CD4-positive, alpha-beta T cell treated with Interleukin-12 subunit alpha and Interleukin-12 subunit beta, for 1 hour (primary cell): ENCODE measurements around the gene RNF20.
"Not testable (repeated sequence)": the region's sequence is repeated elsewhere in the genome, so short reads cannot be mapped to it uniquely, and the experiment has no call there.

Experiments
- DNase-seq: peaks from one replicate; pipeline ENCODE4 v3.0.0-alpha.2; 2020

The RNF20 gene

GRCh38 chr9:101536351-101536750 lies 2.7 kb downstream of the RNF20 start:
- DNase-seq, result no peak

- DNase-seq, result no peak
These were observed 3.3 kb downstream of the RNF20 start for GRCh38 chr9:101536938-101537337.

- DNase-seq, result no peak
These were observed 6.4 kb downstream of the RNF20 start for GRCh38 chr9:101540069-101540468.

GRCh38 chr9:101543098-101543735 lies 9.6 kb downstream of the RNF20 start:
- DNase-seq, result no peak

- DNase-seq, result not testable (repeated sequence)
These were observed 15.9 kb downstream of the RNF20 start for GRCh38 chr9:101549472-101550098.

GRCh38 chr9:101561740-101562139 lies 28.1 kb downstream of the RNF20 start:
- no peak for DNase-seq

GRCh38 chr9:101562966-101563365 lies 29.3 kb downstream of the RNF20 start:
- DNase-seq, result no peak

GRCh38 chr9:101564252-101564651 lies 30.6 kb downstream of the RNF20 start:
- no peak for DNase-seq

GRCh38 chr9:101566904-101567724 lies 33.5 kb downstream of the RNF20 start:
- DNase-seq, result peak; percentile 36

- no peak for DNase-seq
These were observed 34.2 kb downstream of the RNF20 start for GRCh38 chr9:101567725-101568350.

GRCh38 chr9:101569741-101570501 lies 36.3 kb downstream of the RNF20 start:
- DNase-seq, result peak; percentile 47

GRCh38 chr9:101571114-101571513 lies 37.5 kb downstream of the RNF20 start:
- DNase-seq, result no peak

GRCh38 chr9:101572316-101572715 lies 38.7 kb downstream of the RNF20 start:
- no peak for DNase-seq

- DNase-seq, result no peak
These were observed 41.2 kb downstream of the RNF20 start for GRCh38 chr9:101574731-101575333.

- no peak for DNase-seq
These were observed 44.7 kb downstream of the RNF20 start for GRCh38 chr9:101578378-101578777.

GRCh38 chr9:101579711-101580545 lies 46.3 kb downstream of the RNF20 start:
- no peak for DNase-seq

- DNase-seq, result no peak
These were observed 48.9 kb downstream of the RNF20 start for GRCh38 chr9:101582553-101582952.

- no peak for DNase-seq
These were observed 52.1 kb downstream of the RNF20 start for GRCh38 chr9:101585740-101586139.

- no peak for DNase-seq
These were observed 53.0 kb downstream of the RNF20 start for GRCh38 chr9:101586651-101587050.

- no peak for DNase-seq
These were observed 53.8 kb downstream of the RNF20 start for GRCh38 chr9:101587332-101588043.

GRCh38 chr9:101590074-101590473 lies 56.4 kb downstream of the RNF20 start:
- DNase-seq, result not testable (repeated sequence)
